GM12878 (cell line): ENCODE results near the gene RELT. TPM values are rescaled to one million over a fixed set of nuclear protein-coding genes. Genes with fewer than 3 reads are reported as not detected.

Source experiments
- ATAC-seq: fragments of 200-7000 bp; cut with Tn5 transposase; 3 replicates; pipeline ENCODE4 v1.9.1; 2020; ENCODE audit warnings: mild to moderate bottlenecking, moderate library complexity
- BruUV-seq: library from RNA; stranded (reverse); fragments of 400-500 nt; replicated peaks from 2 replicates; lab custom pipeline; 2021; lab: Mats Ljungman, UMichigan
- CTCF ChIA-PET: fragments of 300-600 bp; sonication (Branson Sonifier 250); formaldehyde crosslinking; extraction: SDS; loops from one replicate; lab custom pipeline; 2021; ENCODE audit warnings: inconsistent platforms; lab: Yijun Ruan, JAX
- POLR2A ChIA-PET: fragments of 350-600 bp; formaldehyde crosslinking; extraction: SDS; loops from one replicate; lab custom pipeline; 2021; ENCODE audit warnings: inconsistent platforms; lab: Charles Lee
- RAD21 ChIA-PET: fragments of 300-600 bp; sonication (Branson Sonifier 250); formaldehyde crosslinking; loops from one replicate; lab custom pipeline; 2023; ENCODE audit warnings: antibody characterized with exemption; ENCODE audit not compliant: unreplicated experiment; lab: Charles Lee
- SMC1A ChIA-PET: fragments of 300-600 bp; sonication (Branson Sonifier 250); formaldehyde crosslinking; loops from one replicate; lab custom pipeline; 2023; ENCODE audit not compliant: unreplicated experiment, uncharacterized antibody; lab: Charles Lee
- DNase-seq: peaks from one replicate; pipeline ENCODE4 v3.0.0-alpha.2; 2011; ENCODE audit warnings: low read depth, low spot score
- FAIRE-seq: peaks from 3 replicates; lab custom pipeline; 2011; peaks lifted over from hg19 to GRCh38; lab: Jason Lieb, UNC
- H2AFZ ChIP-seq: 2 replicates; pipeline ENCODE4 v1.6.0; 2011; ENCODE audit warnings: low read depth, low read length, control low read depth; ENCODE audit not compliant: control insufficient read depth
- H3K27ac ChIP-seq: 2 replicates; pipeline ENCODE4 v1.5.1; 2011; ENCODE audit warnings: control low read depth; ENCODE audit not compliant: control insufficient read depth, insufficient read depth
- H3K27me3 ChIP-seq, 2 experiments: replicated peaks in 1 of 2; 2 replicates each; pipeline versions ENCODE4 v1.6.0 to v1.6.1; 2011; ENCODE audit warnings: low read length in 1 of 2; ENCODE audit not compliant: control insufficient read depth in 2 of 2, insufficient read depth in 2 of 2
- H3K36me3 ChIP-seq, 2 experiments: 2 replicates each; pipeline ENCODE4 v1.5.1; 2011; ENCODE audit warnings: low read length in 1 of 2; ENCODE audit not compliant: control insufficient read depth in 2 of 2, insufficient read depth in 2 of 2
- H3K4me1 ChIP-seq: 2 replicates; pipeline ENCODE4 v1.6.1; 2011; ENCODE audit warnings: mild to moderate bottlenecking, low read length, moderate library complexity, mixed read lengths; ENCODE audit not compliant: control insufficient read depth, insufficient read depth
- H3K4me2 ChIP-seq: 2 replicates; pipeline ENCODE4 v1.6.0; 2011; ENCODE audit warnings: control low read depth; ENCODE audit not compliant: control insufficient read depth, insufficient read depth
- H3K4me3 ChIP-seq: fragments of 200-600 bp; sonication (generic); 2 replicates; pipeline ENCODE4 v1.5.1; 2016
- H3K79me2 ChIP-seq: 2 replicates; pipeline ENCODE4 v1.6.0; 2011; ENCODE audit warnings: low read length; ENCODE audit not compliant: control insufficient read depth, insufficient read depth
- H3K9ac ChIP-seq: 2 replicates; pipeline ENCODE4 v1.8.0; 2011; ENCODE audit warnings: low read length, control low read depth, mixed read lengths; ENCODE audit not compliant: control insufficient read depth, insufficient read depth
- H3K9me3 ChIP-seq: replicated peaks from 3 replicates; pipeline ENCODE4 v1.5.1; 2011; ENCODE audit warnings: mild to moderate bottlenecking, low read length; ENCODE audit not compliant: control insufficient read depth, insufficient read depth
- H4K20me1 ChIP-seq: 2 replicates; pipeline ENCODE4 v1.6.0; 2011; ENCODE audit not compliant: control insufficient read depth, insufficient read depth
- BCL11A ChIP-seq: IDR thresholded peaks from 2 replicates; pipeline ENCODE4 v1.6.1; 2011; ENCODE audit warnings: low read depth, low read length
- EED ChIP-seq: sonication (generic); IDR thresholded peaks from 2 replicates; pipeline ENCODE4 v1.6.1; 2016; ENCODE audit warnings: antibody characterized with exemption, low read depth
- ESRRA ChIP-seq: IDR thresholded peaks from 2 replicates; pipeline ENCODE4 v1.6.1; 2012; ENCODE audit warnings: mild to moderate bottlenecking, low read length, improper control_type of control experiment
- HDGF ChIP-seq: fragments of 450-650 bp; IDR thresholded peaks from 2 replicates; pipeline ENCODE4 v1.6.1; 2016; ENCODE audit warnings: antibody characterized with exemption
- NFYB ChIP-seq: IDR thresholded peaks from 2 replicates; pipeline ENCODE4 v1.6.1; 2011; ENCODE audit warnings: low read depth, mild to moderate bottlenecking, low read length, improper control_type of control experiment, moderate library complexity; ENCODE audit not compliant: insufficient read depth
- PAX8 ChIP-seq: fragments of 450-650 bp; IDR thresholded peaks from 2 replicates; pipeline ENCODE4 v1.6.1; 2017; ENCODE audit warnings: mild to moderate bottlenecking, moderate library complexity
- PBX3 ChIP-seq: IDR thresholded peaks from 2 replicates; pipeline ENCODE4 v1.6.1; 2011; ENCODE audit warnings: mild to moderate bottlenecking, low read depth, low read length, moderate library complexity; ENCODE audit not compliant: insufficient replicate concordance
- SMC3 ChIP-seq: IDR thresholded peaks from 2 replicates; pipeline ENCODE4 v1.6.1; 2011; ENCODE audit warnings: low read length, improper control_type of control experiment, borderline replicate concordance
- ZBTB4 ChIP-seq: fragments of 450-650 bp; formaldehyde crosslinking; IDR thresholded peaks from 2 replicates; pipeline ENCODE4 v1.4.0; 2022; ENCODE audit warnings: mild to moderate bottlenecking, moderate library complexity
- WGBS: methylation state at CpG from one replicate; pipeline ENCODE4 v1.1.6; 2016; ENCODE audit warnings: low lambda C conversion rate; ENCODE audit not compliant: insufficient replicate concordance, insufficient coverage; ENCODE audit errors: missing lambda C conversion rate; 5-methylcytosine and 5-hydroxymethylcytosine counted together
- in situ Hi-C: fragments of 300-500 bp; cut with MboI; formaldehyde crosslinking; loops from 9 replicates; pipeline ENCODE4 v1.14.3; 2018; ENCODE audit warnings: mixed read lengths
- intact Hi-C: fragments of 100-400 bp; cut with micrococcal nuclease; formaldehyde crosslinking; loops from one replicate; pipeline ENCODE4 v1.14.2; 2022; ENCODE audit not compliant: unreplicated experiment
- polyA plus RNA-seq, 11 experiments: library from polyadenylated mRNA; depleted of rRNA in 4 of 11; unstranded in 6 of 11; stranded (reverse) in 5 of 11; fragments of >200 nt; fragmentation: Nextera tagmentation in 4 of 11; fragmentation: Illumina TruSeq in 1 of 11; extraction: Ambion mirVana in 4 of 11; extraction: Trizol in 1 of 11; gene quantifications; 1 replicate in 1 of 11; 2 replicates in 10 of 11; pipeline versions ENCODE4 v1.2.1 to v1.2.3, GENCODE V29; 2011 to 2016; ENCODE audit warnings: inconsistent platforms in 2 of 11, missing spikeins in 2 of 11, low read depth in 1 of 11
- total RNA-seq, 4 experiments: library from RNA; depleted of rRNA in 3 of 4; stranded (reverse); fragments of >200 nt in 3 of 4; fragmentation: Illumina TruSeq in 1 of 4; extraction: Trizol in 1 of 4; gene quantifications; 2 replicates each; pipeline versions ENCODE4 v1.2.1 to v1.2.3, GENCODE V29; 2013 to 2021

RELT gene
- total and polyA plus RNA-seq, 10 of the 15 experiments (the other 5 are each of a cell fraction or from before 2014, with no cell fraction given): 1.2 to 28.5 (median 10.8) TPM

GRCh38 chr11:73393011-73393380 lies 16.8 kb downstream of the RELT start:
- Histone ChIP-seq H2AFZ (no peak overlapping the region), H3K9ac (no peak overlapping the region), H3K79me2 (peaks cover 27% of the 10 kb centered on the region), H4K20me1 (no peaks in the 10 kb centered on the region), H3K27me3 (no peaks in the 10 kb centered on the region), H3K4me1 (peaks cover 9% of the 10 kb centered on the region), H3K9me3 (no peaks in the 10 kb centered on the region), H3K36me3 (peaks cover 25 to 76% of the 10 kb centered on the region in 2 experiments), H3K4me2 (no peak overlapping the region), H3K27ac (no peak overlapping the region), H3K4me3 (no peak overlapping the region)
- TF ChIP-seq BCL11A: no peak
- no peak for TF ChIP-seq SMC3
- TF ChIP-seq ZBTB4 (CRISPR knock-in tag): no peak
- no peak for TF ChIP-seq EED
- TF ChIP-seq NFYB: no peak
- TF ChIP-seq HDGF: no peak
- no peak for TF ChIP-seq ESRRA
- no peak for TF ChIP-seq PBX3
- no peak for TF ChIP-seq PAX8
- CTCF ChIA-PET: interaction anchor here (0.7 to 25.6 kb wide), 22 partner anchors 8 to 298 kb away, joined by 3 to 400 read pairs (median 6); no protein-coding TSS in a partner anchor
- POLR2A ChIA-PET: interaction anchor here (0.9 to 1.5 kb wide), 2 partner anchors 18 to 42 kb away, joined by 3 to 4 read pairs; no protein-coding TSS in a partner anchor
- ATAC-seq (peak; percentile 2; the same call in 1 of the 3 replicates), DNase-seq (no peak), FAIRE-seq (no peak)
- in situ Hi-C loops (no loop called here), intact Hi-C loops (loop anchor here (1.0 to 2.0 kb wide), 2 partner anchors 16 to 42 kb away; partner anchors contain the start of gene RELT)
- RAD21 ChIA-PET: interaction anchor here (0.6 to 2.3 kb wide), 14 partner anchors 8 to 268 kb away, joined by 3 to 71 read pairs (median 6); partner anchors contain the start of gene RELT
- SMC1A ChIA-PET: interaction anchor here (0.7 to 2.7 kb wide), 11 partner anchors 9 to 268 kb away, joined by 3 to 44 read pairs (median 4); no protein-coding TSS in a partner anchor
- 76% methylated on average over 6 of the region's 7 CpGs for WGBS
- BruUV-seq: no TSS peak
